ENCODE data around the gene HSPB9.

Gene HSPB9

DNA sequence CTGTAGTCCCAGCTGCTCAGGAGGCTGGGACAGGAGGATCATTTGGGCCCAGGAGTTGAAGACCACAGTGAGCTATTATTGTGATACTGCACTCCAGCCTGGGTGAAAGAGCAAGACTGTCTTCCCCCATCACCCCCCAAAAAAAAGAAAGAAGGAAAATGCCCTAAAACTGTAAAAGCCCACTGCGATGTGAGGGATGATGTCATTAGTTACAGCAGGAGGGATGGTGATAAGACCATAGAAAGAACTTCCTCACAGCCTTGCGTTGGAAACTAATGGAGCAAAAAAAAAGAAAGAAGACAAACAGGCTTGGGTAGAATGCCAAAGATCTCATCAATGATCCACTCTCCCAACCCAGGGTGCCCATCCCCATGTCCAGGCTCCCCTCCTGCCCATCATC, 43.1 kb upstream of the HSPB9 start:
- Histone ChIP-seq H3K27ac (ENCODE audit: extremely low read depth, low read depth, low read length) (no peak overlapping the region), H3K9me3 (ENCODE audit: control insufficient read depth, insufficient read depth, low read depth, low read length) (no peaks in the 10 kb centered on the region), H3K4me1 (ENCODE audit: control insufficient read depth, insufficient read depth, low read length) (no peaks in the 10 kb centered on the region), H3K36me3 (ENCODE audit: control insufficient read depth in 2 of 2, insufficient read depth in 1 of 2, low read length in 2 of 2) (no peaks in the 10 kb centered on the region), H3K4me3 (ENCODE audit: low read depth, low read length) (no peak overlapping the region)
- ChIA-PET CTCF (interaction anchor here (0.7 to 3.8 kb wide), 8 partner anchors 13 to 1762 kb away, joined by 3 to 29 read pairs (median 4); partner anchors contain the start of genes GHDC and NKIRAS2), POLR2A (interaction anchor here (0.7 kb wide), 1 partner anchor 344 kb away, joined by 3 read pairs; the partner anchor contains the start of gene CAVIN1)
- TF ChIP-seq, protein P1, sequence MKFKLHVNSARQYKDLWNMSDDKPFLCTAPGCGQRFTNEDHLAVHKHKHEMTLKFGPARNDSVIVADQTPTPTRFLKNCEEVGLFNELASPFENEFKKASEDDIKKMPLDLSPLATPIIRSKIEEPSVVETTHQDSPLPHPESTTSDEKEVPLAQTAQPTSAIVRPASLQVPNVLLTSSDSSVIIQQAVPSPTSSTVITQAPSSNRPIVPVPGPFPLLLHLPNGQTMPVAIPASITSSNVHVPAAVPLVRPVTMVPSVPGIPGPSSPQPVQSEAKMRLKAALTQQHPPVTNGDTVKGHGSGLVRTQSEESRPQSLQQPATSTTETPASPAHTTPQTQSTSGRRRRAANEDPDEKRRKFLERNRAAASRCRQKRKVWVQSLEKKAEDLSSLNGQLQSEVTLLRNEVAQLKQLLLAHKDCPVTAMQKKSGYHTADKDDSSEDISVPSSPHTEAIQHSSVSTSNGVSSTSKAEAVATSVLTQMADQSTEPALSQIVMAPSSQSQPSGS (tag by site-specific recombination; IDR thresholded peaks at IDR 0.05; ENCODE audit: low read depth), result peak; percentile 91
- TF ChIP-seq, protein P2, sequence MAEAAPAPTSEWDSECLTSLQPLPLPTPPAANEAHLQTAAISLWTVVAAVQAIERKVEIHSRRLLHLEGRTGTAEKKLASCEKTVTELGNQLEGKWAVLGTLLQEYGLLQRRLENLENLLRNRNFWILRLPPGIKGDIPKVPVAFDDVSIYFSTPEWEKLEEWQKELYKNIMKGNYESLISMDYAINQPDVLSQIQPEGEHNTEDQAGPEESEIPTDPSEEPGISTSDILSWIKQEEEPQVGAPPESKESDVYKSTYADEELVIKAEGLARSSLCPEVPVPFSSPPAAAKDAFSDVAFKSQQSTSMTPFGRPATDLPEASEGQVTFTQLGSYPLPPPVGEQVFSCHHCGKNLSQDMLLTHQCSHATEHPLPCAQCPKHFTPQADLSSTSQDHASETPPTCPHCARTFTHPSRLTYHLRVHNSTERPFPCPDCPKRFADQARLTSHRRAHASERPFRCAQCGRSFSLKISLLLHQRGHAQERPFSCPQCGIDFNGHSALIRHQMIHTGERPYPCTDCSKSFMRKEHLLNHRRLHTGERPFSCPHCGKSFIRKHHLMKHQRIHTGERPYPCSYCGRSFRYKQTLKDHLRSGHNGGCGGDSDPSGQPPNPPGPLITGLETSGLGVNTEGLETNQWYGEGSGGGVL (tag by site-specific recombination; IDR thresholded peaks at IDR 0.05), result no peak
- TF ChIP-seq, protein P3, sequence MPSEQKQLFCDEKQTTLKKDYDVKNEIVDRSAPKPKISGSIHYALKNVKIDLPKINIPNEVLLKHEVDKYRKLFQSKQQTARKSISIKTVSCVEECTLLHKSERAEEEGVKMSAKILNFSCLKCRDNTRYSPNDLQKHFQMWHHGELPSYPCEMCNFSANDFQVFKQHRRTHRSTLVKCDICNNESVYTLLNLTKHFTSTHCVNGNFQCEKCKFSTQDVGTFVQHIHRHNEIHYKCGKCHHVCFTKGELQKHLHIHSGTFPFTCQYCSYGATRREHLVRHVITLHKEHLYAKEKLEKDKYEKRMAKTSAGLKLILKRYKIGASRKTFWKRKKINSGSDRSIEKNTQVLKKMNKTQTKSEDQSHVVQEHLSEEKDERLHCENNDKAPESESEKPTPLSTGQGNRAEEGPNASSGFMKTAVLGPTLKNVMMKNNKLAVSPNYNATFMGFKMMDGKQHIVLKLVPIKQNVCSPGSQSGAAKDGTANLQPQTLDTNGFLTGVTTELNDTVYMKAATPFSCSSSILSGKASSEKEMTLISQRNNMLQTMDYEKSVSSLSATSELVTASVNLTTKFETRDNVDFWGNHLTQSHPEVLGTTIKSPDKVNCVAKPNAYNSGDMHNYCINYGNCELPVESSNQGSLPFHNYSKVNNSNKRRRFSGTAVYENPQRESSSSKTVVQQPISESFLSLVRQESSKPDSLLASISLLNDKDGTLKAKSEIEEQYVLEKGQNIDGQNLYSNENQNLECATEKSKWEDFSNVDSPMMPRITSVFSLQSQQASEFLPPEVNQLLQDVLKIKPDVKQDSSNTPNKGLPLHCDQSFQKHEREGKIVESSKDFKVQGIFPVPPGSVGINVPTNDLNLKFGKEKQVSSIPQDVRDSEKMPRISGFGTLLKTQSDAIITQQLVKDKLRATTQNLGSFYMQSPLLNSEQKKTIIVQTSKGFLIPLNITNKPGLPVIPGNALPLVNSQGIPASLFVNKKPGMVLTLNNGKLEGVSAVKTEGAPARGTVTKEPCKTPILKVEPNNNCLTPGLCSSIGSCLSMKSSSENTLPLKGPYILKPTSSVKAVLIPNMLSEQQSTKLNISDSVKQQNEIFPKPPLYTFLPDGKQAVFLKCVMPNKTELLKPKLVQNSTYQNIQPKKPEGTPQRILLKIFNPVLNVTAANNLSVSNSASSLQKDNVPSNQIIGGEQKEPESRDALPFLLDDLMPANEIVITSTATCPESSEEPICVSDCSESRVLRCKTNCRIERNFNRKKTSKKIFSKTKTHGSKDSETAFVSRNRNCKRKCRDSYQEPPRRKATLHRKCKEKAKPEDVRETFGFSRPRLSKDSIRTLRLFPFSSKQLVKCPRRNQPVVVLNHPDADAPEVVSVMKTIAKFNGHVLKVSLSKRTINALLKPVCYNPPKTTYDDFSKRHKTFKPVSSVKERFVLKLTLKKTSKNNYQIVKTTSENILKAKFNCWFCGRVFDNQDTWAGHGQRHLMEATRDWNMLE (tag by site-specific recombination; conservative IDR thresholded peaks at IDR 0.05; ENCODE audit: low read depth), result no peak
- TF ChIP-seq, protein P4, sequence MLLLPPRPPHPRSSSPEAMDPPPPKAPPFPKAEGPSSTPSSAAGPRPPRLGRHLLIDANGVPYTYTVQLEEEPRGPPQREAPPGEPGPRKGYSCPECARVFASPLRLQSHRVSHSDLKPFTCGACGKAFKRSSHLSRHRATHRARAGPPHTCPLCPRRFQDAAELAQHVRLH (tag by site-specific recombination; IDR thresholded peaks at IDR 0.05), result 0 out of 2 replicates have a peak, but pooled peaks have one; percentile 17
- TF ChIP-seq KLF8 (tag by site-specific recombination; IDR thresholded peaks at IDR 0.05) (no peak), ZNF544 (tag by site-specific recombination; IDR thresholded peaks at IDR 0.05) (no peak), ZNF785 (tag by site-specific recombination; IDR thresholded peaks at IDR 0.05) (no peak), ZNF777 (tag by site-specific recombination; IDR thresholded peaks at IDR 0.05; ENCODE audit: borderline replicate concordance) (no peak), ZNF626 (tag by site-specific recombination; IDR thresholded peaks at IDR 0.05) (no peak), ZNF585B (tag by site-specific recombination; IDR thresholded peaks at IDR 0.05) (no peak), ZNF140 (tag by site-specific recombination; IDR thresholded peaks at IDR 0.05) (no peak)
- TF ChIP-seq, protein P5, sequence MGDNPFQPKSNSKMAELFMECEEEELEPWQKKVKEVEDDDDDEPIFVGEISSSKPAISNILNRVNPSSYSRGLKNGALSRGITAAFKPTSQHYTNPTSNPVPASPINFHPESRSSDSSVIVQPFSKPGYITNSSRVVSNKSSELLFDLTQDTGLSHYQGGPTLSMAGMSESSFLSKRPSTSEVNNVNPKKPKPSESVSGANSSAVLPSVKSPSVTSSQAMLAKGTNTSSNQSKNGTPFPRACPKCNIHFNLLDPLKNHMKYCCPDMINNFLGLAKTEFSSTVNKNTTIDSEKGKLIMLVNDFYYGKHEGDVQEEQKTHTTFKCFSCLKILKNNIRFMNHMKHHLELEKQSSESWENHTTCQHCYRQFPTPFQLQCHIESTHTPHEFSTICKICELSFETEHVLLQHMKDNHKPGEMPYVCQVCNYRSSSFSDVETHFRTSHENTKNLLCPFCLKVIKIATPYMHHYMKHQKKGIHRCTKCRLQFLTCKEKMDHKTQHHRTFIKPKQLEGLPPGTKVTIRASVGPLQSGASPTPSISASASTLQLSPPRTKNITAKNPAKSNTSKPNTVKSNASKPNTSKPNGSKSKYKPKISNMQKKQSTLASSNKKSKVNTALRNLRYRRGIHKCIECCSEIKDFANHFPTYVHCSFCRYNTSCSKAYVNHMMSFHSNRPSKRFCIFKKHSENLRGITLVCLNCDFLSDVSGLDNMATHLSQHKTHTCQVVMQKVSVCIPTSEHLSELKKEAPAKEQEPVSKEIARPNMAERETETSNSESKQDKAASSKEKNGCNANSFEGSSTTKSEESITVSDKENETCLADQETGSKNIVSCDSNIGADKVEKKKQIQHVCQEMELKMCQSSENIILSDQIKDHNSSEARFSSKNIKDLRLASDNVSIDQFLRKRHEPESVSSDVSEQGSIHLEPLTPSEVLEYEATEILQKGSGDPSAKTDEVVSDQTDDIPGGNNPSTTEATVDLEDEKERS (tag by site-specific recombination; IDR thresholded peaks at IDR 0.05), result no peak
- TF ChIP-seq, protein P6, sequence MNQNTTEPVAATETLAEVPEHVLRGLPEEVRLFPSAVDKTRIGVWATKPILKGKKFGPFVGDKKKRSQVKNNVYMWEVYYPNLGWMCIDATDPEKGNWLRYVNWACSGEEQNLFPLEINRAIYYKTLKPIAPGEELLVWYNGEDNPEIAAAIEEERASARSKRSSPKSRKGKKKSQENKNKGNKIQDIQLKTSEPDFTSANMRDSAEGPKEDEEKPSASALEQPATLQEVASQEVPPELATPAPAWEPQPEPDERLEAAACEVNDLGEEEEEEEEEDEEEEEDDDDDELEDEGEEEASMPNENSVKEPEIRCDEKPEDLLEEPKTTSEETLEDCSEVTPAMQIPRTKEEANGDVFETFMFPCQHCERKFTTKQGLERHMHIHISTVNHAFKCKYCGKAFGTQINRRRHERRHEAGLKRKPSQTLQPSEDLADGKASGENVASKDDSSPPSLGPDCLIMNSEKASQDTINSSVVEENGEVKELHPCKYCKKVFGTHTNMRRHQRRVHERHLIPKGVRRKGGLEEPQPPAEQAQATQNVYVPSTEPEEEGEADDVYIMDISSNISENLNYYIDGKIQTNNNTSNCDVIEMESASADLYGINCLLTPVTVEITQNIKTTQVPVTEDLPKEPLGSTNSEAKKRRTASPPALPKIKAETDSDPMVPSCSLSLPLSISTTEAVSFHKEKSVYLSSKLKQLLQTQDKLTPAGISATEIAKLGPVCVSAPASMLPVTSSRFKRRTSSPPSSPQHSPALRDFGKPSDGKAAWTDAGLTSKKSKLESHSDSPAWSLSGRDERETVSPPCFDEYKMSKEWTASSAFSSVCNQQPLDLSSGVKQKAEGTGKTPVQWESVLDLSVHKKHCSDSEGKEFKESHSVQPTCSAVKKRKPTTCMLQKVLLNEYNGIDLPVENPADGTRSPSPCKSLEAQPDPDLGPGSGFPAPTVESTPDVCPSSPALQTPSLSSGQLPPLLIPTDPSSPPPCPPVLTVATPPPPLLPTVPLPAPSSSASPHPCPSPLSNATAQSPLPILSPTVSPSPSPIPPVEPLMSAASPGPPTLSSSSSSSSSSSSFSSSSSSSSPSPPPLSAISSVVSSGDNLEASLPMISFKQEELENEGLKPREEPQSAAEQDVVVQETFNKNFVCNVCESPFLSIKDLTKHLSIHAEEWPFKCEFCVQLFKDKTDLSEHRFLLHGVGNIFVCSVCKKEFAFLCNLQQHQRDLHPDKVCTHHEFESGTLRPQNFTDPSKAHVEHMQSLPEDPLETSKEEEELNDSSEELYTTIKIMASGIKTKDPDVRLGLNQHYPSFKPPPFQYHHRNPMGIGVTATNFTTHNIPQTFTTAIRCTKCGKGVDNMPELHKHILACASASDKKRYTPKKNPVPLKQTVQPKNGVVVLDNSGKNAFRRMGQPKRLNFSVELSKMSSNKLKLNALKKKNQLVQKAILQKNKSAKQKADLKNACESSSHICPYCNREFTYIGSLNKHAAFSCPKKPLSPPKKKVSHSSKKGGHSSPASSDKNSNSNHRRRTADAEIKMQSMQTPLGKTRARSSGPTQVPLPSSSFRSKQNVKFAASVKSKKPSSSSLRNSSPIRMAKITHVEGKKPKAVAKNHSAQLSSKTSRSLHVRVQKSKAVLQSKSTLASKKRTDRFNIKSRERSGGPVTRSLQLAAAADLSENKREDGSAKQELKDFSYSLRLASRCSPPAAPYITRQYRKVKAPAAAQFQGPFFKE (tag by site-specific recombination; IDR thresholded peaks at IDR 0.05; ENCODE audit: borderline replicate concordance), result no peak

Measured in HEK293 (cell line).